Measurements from ENCODE around the gene CFAP61. TPM values are rescaled to one million over a fixed set of nuclear protein-coding genes. Genes with fewer than 3 reads are reported as not detected.

Gene CFAP61
- total and polyA plus RNA-seq, 9 of the 15 experiments (the other 6 are each of a cell fraction or from before 2014, with no cell fraction given), result 0.11 TPM; not detected in 8

- POLR2A ChIA-PET, result interaction anchor here (0.6 kb wide), 1 partner anchor 57 kb away, joined by 4 read pairs; no protein-coding TSS in a partner anchor
- intact Hi-C loops (cut with micrococcal nuclease), result no loop called here
- no peak for FAIRE-seq
Measured at GRCh38 chr20:20076297-20077065, 24.1 kb downstream of the CFAP61 start.

GRCh38 chr20:20078041-20078440, 25.7 kb downstream of the CFAP61 start:
- 18% methylated on average over 4 of the region's 4 CpGs for WGBS (ENCODE audit: insufficient coverage, low coverage, missing lambda C conversion rate)
- no peak overlapping the region for H3K4me3 ChIP-seq
- no peak overlapping the region for H2AFZ ChIP-seq (ENCODE audit: low read depth, low read length)
- ChIA-PET POLR2A (no interaction called here), CTCF (ENCODE audit: low intra/inter-chr PET ratio) (no interaction called here)
- FAIRE-seq, result no peak
- no peaks in the 10 kb centered on the region for H3K36me3 ChIP-seq (ENCODE audit: control insufficient read depth, insufficient read depth, low read length)
- H3K79me2 ChIP-seq (ENCODE audit: control insufficient read depth, insufficient read depth, low read length), result no peaks in the 10 kb centered on the region
- peaks cover 0 to 4% of the 10 kb centered on the region in 2 experiments; a peak in 3 of 5 replicates for H3K27me3 ChIP-seq (ENCODE audit: control insufficient read depth in 2 of 2, insufficient read depth in 2 of 2, low read length in 2 of 2)
- intact Hi-C loops (cut with micrococcal nuclease) (no loop called here), in situ Hi-C loops (cut with MboI) (loop anchor here (25.0 kb wide), 2 partner anchors 484 to 734 kb away; no protein-coding TSS in a partner anchor)
- H3K9me1 ChIP-seq (ENCODE audit: control insufficient read depth, insufficient read depth, low read length), result no peaks in the 10 kb centered on the region
- ATAC-seq, result no peak
- no peak for DNase-seq (ENCODE audit: extremely low read depth in 1 of 4, low spot score in 3 of 4)
- no peak overlapping the region for H3K27ac ChIP-seq (ENCODE audit: extremely low read depth, low read depth, low read length)
- H3K9me3 ChIP-seq (replicated peaks; ENCODE audit: control insufficient read depth, insufficient read depth, low read depth, low read length), result no peaks in the 10 kb centered on the region
- H4K20me1 ChIP-seq (replicated peaks; ENCODE audit: control insufficient read depth, insufficient read depth, low read length), result no peaks in the 10 kb centered on the region
- H3K9ac ChIP-seq (ENCODE audit: insufficient read depth in 1 of 2, low read depth in 2 of 2, low read length in 2 of 2), result no peak overlapping the region
- H3K4me2 ChIP-seq (ENCODE audit: insufficient read depth, low read length), result no peak overlapping the region
- BruUV-seq (replicated peaks), result no TSS peak
- H3K4me1 ChIP-seq (replicated peaks in 1 of 2; ENCODE audit: control insufficient read depth in 2 of 2, insufficient read depth in 2 of 2, low read length in 2 of 2), result no peaks in the 10 kb centered on the region
- no peak for TF ChIP-seq RREB1 (CRISPR knock-in tag; IDR thresholded peaks at IDR 0.05)
- no peak for TF ChIP-seq NCOA6 (IDR thresholded peaks at IDR 0.05)
- no peak for TF ChIP-seq ZNF347 (CRISPR knock-in tag; IDR thresholded peaks at IDR 0.05; ENCODE audit: low read depth)
- TF ChIP-seq KDM4B (IDR thresholded peaks at IDR 0.05; ENCODE audit: borderline replicate concordance in 2 of 2, low read depth in 1 of 2), result no peak
- no peak for TF ChIP-seq CBX3 (IDR thresholded peaks at IDR 0.05; ENCODE audit: borderline replicate concordance in 1 of 2, low read length in 2 of 2)
- no peak for TF ChIP-seq HDAC8 (tag; IDR thresholded peaks at IDR 0.05)

More at GRCh38 chr20:20076297-20077065, 24.1 kb downstream of the CFAP61 start:
- Histone ChIP-seq H2AFZ (ENCODE audit: low read depth, low read length) (no peak overlapping the region), H3K9ac (ENCODE audit: insufficient read depth in 1 of 2, low read depth in 2 of 2, low read length in 2 of 2) (no peak overlapping the region), H3K36me3 (ENCODE audit: control insufficient read depth, insufficient read depth, low read length) (no peaks in the 10 kb centered on the region), H3K79me2 (ENCODE audit: control insufficient read depth, insufficient read depth, low read length) (no peaks in the 10 kb centered on the region), H4K20me1 (replicated peaks; ENCODE audit: control insufficient read depth, insufficient read depth, low read length) (no peaks in the 10 kb centered on the region), H3K27ac (ENCODE audit: extremely low read depth, low read depth, low read length) (no peak overlapping the region), H3K27me3 (ENCODE audit: control insufficient read depth in 2 of 2, insufficient read depth in 2 of 2, low read length in 2 of 2) (peaks cover 0 to 4% of the 10 kb centered on the region in 2 experiments; a peak in 3 of 5 replicates), H3K4me2 (ENCODE audit: insufficient read depth, low read length) (no peak overlapping the region), H3K4me3 (no peak overlapping the region), H3K9me3 (replicated peaks; ENCODE audit: control insufficient read depth, insufficient read depth, low read depth, low read length) (no peaks in the 10 kb centered on the region), H3K4me1 (replicated peaks in 1 of 2; ENCODE audit: control insufficient read depth in 2 of 2, insufficient read depth in 2 of 2, low read length in 2 of 2) (no peaks in the 10 kb centered on the region), H3K9me1 (ENCODE audit: control insufficient read depth, insufficient read depth, low read length) (no peaks in the 10 kb centered on the region)
- ATAC-seq (no peak), DNase-seq (ENCODE audit: extremely low read depth in 1 of 4, low spot score in 3 of 4) (no peak)
- in situ Hi-C loops (cut with MboI), result loop anchor here (25.0 kb wide), 2 partner anchors 486 to 736 kb away; no protein-coding TSS in a partner anchor
- TF ChIP-seq HMG20B (CRISPR knock-in tag; IDR thresholded peaks at IDR 0.05) (no peak), ZNF76 (CRISPR knock-in tag; IDR thresholded peaks at IDR 0.05; ENCODE audit: borderline replicate concordance) (no peak), ZKSCAN3 (CRISPR knock-in tag; IDR thresholded peaks at IDR 0.05) (no peak), KLF16 (IDR thresholded peaks at IDR 0.05) (no peak), PHF8 (IDR thresholded peaks at IDR 0.05; ENCODE audit: borderline replicate concordance, low read length) (no peak), HNRNPK (IDR thresholded peaks at IDR 0.05; ENCODE audit: low read depth, low read length, poor library complexity, severe bottlenecking) (no peak), GATAD2A (IDR thresholded peaks at IDR 0.05) (no peak), FOXJ2 (tag; IDR thresholded peaks at IDR 0.05) (no peak)
- BruUV-seq (replicated peaks), result no TSS peak
- WGBS (ENCODE audit: insufficient coverage, low coverage, missing lambda C conversion rate), result 0% methylated on average over 9 of the region's 9 CpGs
- CTCF ChIA-PET (ENCODE audit: low intra/inter-chr PET ratio), result no interaction called here
